Amniotic epithelial cell (primary cell): ENCODE measurements around the gene HLA-DQA2.
A peak's percentile ranks its signal among the peaks of the same experiment; 100 is the strongest.
"Not testable (repeated sequence)": the region's sequence is repeated elsewhere in the genome, so short reads cannot be mapped to it uniquely, and the experiment has no call there.

ENCODE experiments used
- DNase-seq: peaks from one replicate; pipeline ENCODE4 v3.0.0-alpha.2; 2010; ENCODE audit warnings: low read depth

HLA-DQA2 gene

GRCh38 chr6:32779036-32779435 lies 37.8 kb downstream of the HLA-DQA2 start:
- DNase-seq, result no peak

DNA sequence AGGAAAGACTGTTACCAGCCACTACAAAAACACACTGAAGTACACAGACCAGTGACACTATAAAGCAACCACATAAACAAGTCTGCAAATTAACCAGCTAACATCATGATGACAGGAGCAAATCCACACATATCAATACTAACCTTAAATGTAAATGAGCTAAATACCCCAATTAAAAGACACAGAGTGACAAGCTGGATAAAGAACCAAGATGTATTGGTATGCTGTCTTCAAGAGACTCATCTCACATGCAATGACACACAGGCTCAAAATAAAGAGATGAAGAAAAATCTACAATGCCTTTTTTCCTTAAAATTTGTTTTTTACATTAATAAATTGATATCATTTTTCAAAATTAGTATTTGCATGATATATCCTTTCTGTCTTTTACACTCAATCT lies 41.7 kb downstream of the HLA-DQA2 start:
- DNase-seq, result not testable (repeated sequence)

DNA sequence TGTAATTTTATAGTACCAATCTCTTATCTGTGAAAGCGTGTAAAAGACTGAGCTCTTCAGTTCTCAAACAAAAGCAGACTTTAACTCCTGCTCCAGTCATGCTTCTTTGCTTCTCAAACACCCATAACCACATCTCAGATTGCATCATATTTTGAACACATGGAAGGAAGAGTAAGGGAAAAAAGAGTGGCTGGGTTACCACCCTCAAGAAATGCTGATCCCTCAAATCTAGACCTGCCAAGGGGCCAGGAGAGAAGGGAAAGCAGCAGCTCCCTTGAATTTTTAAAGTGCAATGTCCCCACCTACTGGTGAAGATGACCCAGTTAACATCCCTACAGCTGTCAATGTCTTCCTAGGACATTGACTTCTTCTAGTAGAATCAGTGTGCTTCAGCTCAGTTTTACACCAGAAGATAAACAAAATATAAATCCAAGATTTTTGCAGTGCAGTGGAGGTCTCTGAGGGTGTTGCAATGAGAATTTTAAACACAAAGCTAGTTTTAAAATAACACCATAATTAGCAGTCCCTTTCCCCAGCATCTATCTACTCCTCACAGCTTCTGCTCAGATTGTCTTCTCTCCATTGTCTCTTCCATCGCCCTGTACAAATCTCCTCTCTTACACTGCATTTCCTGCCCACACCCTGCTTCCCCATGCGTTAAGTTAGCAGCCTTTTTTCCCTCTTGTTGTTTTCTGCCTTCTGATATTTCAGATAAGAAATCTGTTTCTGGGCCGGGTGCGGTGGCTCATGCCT lies 44.8 kb downstream of the HLA-DQA2 start:
- DNase-seq, result peak; percentile 67

DNA sequence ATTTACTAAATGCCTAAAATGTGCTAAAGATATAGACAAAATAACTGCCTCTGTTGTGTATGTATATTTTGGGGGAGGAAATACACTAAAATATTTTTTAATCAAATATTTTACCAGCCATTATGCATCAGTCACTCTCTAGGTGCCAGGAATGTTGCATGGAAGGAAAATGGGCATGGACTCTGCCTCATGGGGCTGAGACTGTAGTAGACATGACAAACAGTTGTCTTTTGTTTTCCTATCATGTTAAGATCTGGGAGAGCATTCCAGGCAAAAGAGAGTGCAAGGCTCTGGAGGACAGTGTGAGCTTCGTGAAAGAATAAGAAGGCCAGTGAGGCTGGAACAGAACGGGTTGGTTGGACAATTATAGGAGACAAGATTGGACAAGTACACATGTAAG lies 49.1 kb downstream of the HLA-DQA2 start:
- no peak for DNase-seq

- no peak for DNase-seq
Observed at GRCh38 chr6:32792901-32793435, 51.8 kb downstream of the HLA-DQA2 start.

GRCh38 chr6:32794510-32794909 lies 53.3 kb downstream of the HLA-DQA2 start:
- no peak for DNase-seq
